ENCODE measurements around the gene DDX39A.
"Not testable (repeated sequence)": the region's sequence is repeated elsewhere in the genome, so short reads cannot be mapped to it uniquely, and the experiment has no call there.

DDX39A gene

GRCh38 chr19:14419106-14419813 lies at the start of gene DDX39A:
Gene DDX39A (minus strand): TSS chr19:14419341. CDS start chr19:14413220, 6,121 bp downstream.
- peak; percentile 90 to 96 for DNase-seq (ENCODE audit: low read depth in 2 of 2)

DNA sequence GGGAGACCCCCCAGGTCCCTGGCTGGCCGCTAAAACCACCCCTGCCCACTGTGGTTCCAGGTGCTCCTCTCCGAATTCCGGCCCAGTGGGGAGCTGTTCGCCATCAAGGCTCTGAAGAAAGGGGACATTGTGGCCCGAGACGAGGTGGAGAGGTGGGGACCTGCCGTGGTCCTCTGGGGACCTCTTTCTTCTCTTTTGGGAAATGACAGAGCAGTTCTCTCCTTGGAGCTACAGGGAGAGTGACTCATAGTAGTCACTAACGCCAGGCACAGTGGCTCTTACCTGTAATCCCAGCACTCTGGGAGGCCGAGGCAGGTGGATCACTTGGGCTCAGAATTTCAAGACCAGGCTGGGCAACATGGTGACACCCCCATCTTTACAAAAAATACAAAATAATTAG lies 48.7 kb upstream of the DDX39A start:
- no peak for DNase-seq (ENCODE audit: low read depth in 2 of 2)

- no peak for DNase-seq (ENCODE audit: low read depth in 2 of 2)
Observed at GRCh38 chr19:14467391-14467790, 48.2 kb upstream of the DDX39A start.

DNA sequence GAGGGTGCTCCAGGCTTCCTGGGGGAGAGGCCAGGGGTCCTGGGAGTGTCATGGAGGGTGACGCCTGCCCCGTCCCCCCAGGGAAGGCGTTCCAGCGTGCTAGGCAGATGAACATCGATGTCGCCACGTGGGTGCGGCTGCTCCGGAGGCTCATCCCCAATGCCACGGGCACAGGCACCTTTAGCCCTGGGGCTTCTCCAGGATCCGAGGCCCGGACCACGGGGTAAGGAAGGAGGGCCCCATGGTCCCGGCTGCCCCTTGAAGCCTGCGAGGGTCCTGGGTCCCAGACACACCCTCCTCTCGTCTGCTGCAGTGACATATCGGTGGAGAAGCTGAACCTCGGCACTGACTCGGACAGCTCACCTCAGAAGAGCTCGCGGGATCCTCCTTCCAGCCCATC lies 44.6 kb upstream of the DDX39A start:
- DNase-seq (ENCODE audit: low read depth in 2 of 2) = no peak

GRCh38 chr19:14462401-14462800 lies 43.3 kb upstream of the DDX39A start:
- DNase-seq (ENCODE audit: low read depth in 2 of 2) = not testable (repeated sequence)

GRCh38 chr19:14460935-14461334 lies 41.8 kb upstream of the DDX39A start:
- DNase-seq (ENCODE audit: low read depth in 2 of 2) = no peak

GRCh38 chr19:14459703-14460102 lies 40.6 kb upstream of the DDX39A start:
- peak in 1 of 2 donors; percentile 30 for DNase-seq (ENCODE audit: low read depth in 2 of 2)

DNA sequence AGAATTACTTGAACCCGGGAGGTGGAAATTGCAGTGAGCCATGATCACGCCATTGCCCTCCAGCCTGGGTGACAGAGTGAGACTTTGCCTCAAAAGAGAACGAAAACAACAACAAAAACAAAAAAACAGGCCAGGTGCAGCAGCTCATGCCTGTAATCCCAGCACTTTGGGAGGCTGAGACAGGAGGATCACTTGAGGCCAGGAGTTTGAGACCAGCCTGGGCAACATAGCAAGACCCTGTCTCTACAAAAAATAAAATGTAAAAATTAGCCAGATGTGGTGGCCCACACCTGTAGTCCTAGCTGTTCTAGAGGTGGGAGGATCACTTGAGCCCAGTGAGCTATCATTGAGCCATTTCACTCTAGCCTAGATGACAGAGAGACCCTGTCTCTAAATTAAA lies 33.2 kb upstream of the DDX39A start:
- DNase-seq (ENCODE audit: low read depth in 2 of 2) = not testable (repeated sequence)

GRCh38 chr19:14450876-14451275 lies 31.7 kb upstream of the DDX39A start:
- no peak for DNase-seq (ENCODE audit: low read depth in 2 of 2)

DNA sequence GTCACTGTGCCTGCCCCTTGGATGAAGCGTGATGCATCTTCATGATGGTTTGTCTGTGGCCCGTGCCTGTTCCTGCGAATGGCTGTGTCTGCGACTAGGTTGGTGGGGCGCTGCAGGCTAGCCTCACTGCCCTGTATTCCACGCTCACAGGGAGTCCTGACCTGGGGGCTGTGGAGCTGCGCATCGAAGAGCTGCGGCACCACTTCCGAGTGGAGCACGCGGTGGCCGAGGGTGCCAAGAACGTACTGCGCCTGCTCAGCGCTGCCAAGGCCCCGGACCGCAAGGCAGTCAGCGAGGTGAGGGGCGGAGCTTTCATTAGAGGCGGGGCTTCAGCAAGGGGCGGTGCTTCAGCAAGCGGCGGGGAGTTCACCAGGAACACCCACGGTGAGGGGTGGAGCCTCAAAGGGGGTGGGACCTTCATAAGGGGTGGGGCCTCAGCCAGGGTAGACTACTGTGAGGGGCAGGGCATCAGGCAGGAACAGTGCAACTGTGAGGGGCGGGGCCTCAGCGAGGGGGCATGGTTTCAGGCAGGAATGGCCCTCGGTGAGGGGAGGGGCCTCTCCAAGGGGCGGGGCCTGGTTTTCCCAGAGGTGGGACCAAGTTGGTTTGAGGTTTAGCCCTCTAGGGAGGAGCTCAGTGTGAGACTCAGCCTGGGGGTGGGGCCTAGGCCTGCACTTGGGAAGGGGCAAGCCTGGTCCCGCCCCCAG lies 31.2 kb upstream of the DDX39A start:
- DNase-seq (ENCODE audit: low read depth in 2 of 2) = no peak

DNA sequence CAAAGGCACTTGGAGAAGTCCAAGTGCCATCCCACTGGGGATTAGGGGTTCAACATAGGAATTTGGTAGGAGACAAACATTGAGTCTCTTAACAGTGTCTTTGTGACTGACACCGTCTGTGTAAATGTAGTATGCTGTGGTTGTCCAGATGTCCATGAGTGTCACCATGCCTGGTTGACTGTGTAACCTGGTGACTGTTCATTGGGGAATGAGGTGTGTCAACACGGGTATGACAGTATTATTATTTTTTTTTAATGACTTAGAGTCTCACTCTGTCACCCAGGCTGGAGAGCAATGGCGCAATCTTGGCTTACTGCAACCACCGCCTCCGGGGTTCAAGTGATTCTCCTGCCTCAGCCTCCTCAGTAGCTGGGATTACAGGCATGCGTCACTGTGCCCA lies 30.2 kb upstream of the DDX39A start:
- DNase-seq (ENCODE audit: low read depth in 2 of 2) = no peak

DNA sequence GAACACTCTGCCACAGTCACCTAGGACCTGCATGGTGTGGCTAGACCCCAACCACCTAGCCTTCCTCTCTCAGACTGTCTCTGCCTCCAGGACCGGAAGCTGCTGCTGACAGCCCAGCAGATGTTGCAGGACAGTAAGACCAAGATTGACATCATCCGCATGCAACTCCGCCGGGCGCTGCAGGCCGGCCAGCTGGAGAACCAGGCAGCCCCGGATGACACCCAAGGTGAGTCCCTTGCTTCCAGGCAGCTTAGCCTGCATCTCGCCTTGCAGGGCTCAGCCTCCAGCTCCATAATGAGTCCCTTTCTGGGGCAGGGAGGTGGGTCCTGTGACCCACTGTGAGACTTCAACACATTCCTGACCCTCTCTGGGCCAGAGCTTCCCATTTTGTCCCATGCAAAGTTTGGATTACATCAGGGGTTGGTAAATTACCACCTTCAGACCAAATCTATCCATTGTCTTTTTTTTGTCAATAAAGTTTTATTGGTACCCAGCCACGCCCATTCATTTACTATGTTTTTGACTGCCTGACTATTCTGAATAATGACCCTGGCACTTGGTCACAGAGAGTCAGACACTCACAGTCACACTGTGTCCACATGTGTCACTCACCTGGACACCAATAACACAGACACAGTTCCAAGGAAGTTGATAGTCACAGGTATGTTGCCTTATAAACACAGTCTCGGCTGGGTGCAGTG lies 27.3 kb upstream of the DDX39A start:
- DNase-seq (ENCODE audit: low read depth in 2 of 2) = no peak

- no peak for DNase-seq (ENCODE audit: low read depth in 2 of 2)
Observed at GRCh38 chr19:14443632-14444216, 24.6 kb upstream of the DDX39A start.

- no peak for DNase-seq (ENCODE audit: low read depth in 2 of 2)
Observed at GRCh38 chr19:14442891-14443631, 23.9 kb upstream of the DDX39A start.

- no peak for DNase-seq (ENCODE audit: low read depth in 2 of 2)
Observed at GRCh38 chr19:14441041-14441938, 22.1 kb upstream of the DDX39A start.

DNA sequence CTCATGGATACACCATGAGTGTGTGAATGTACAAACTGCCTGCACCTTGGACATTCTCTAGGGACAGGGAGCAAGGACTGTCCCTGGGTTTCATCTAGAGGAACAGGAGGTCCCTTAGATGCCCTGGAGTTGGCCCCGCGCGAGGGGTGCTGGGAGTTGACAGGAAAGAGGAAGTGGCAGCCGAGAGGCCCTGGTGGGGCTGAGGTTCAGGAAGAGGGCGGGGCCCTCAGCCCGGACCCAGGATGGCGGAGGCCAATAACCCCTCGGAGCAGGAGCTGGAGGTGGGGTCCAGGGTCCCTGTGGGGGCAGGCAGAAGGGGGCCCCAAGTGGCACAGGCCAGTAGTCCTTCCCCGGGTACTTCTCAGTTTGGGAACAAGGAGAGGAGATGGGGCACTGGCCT lies 20.9 kb upstream of the DDX39A start:
- DNase-seq (ENCODE audit: low read depth in 2 of 2) = peak; percentile 54 to 58

DNA sequence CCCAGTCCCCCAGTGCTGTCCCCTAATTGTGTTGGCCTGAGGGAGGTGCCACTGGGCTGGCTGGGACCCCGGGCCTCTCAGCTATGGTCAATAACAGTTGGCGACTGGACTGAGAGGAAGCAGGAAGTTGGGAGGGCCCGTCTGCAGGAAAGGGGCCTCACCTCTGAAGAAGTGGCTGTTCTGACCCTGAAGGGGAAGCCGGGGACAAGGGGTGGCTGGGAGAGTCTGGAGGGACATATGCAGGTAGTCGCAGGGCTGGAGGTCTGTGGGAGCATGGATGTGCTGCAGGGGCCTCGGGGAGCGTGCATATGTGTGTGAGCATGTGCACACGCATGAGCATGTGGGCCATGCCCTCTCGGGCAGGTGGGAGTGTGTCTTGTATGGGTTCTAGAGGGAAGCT lies 19.9 kb upstream of the DDX39A start:
- no peak for DNase-seq (ENCODE audit: low read depth in 2 of 2)

DNA sequence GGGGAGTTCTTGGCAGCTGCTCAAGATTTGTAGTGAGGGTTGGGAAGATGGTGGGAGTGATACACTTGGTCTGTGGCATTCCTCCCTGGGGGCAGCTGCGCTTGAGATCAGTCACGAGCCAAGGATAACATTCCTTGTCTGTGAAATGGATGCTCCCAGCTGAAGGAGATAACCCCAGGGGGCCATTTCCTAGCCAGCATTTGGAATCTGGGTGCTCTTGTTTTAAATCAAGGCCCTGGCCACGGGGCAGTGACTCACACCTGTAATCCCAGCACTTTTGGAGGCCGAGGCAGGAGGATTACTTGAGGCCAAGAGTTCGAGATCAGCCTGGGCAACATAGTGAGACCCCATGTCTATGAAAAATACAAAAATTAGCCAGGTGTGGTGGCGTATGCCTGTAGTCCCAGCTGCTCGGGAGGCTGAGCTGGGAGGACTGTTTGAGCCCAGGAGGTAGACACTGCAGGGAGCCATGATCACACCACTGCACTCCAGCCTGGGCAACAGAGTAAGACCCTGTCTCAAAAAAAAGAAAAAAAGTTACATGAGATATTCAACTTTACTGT lies 18.5 kb upstream of the DDX39A start:
- no peak for DNase-seq (ENCODE audit: low read depth in 2 of 2)

DNA sequence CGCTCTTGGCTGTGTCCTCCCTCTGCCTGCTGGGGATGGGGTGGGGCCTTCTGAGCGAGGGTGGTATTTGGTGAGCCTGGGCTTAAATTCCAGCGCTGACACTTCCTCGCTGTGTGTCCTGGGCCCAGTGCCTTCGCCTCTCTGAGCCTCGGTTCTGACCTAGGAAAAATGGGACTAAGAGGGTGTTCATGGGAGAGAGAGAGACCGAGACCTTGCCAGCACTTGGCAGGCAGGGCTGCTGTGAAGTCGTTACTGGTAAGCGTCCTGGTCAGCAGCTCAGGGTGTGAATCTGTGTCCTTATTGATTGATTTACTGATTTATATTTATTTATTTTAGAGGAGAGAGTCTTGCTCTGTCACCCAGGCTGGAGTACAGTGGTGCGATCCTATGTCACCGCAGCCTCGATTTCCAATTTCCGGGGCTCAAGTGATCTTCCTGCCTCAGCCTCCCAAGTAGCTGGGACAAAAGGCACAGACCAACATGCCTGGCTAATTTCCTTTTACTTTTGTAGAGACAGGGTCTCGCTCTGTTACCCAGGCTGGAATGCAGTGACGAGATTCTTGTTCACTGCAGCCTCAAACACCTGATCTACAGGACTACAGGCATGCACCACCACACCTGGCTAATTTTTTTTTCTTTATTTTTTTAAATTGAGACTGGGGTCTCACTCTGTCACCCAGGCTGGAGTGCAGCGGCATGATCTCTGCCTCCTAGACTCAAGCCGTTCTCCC lies 16.3 kb upstream of the DDX39A start:
- DNase-seq (ENCODE audit: low read depth in 2 of 2) = no peak
